Esophagus muscularis mucosa (tissue), 3 donors: Measurements from ENCODE around the gene RXRA.
A peak's percentile ranks its signal among the peaks of the same experiment; 100 is the strongest.

Experiments
- CTCF ChIP-seq, 3 experiments: fragments of 200-600 bp in 2 of 3; fragments of 450-650 bp in 1 of 3; sonication (generic) in 2 of 3; IDR thresholded peaks; one replicate each; pipeline ENCODE4 v1.5.1; 2017 to 2019; ENCODE audit warnings: antibody characterized with exemption in 3 of 3, mild to moderate bottlenecking in 2 of 3, moderate library complexity in 1 of 3
- POLR2A ChIP-seq: fragments of 450-650 bp; IDR thresholded peaks from one replicate; pipeline ENCODE4 v1.6.1; 2017; ENCODE audit warnings: antibody characterized with exemption, moderate library complexity, mild to moderate bottlenecking, low read depth
- POLR2AphosphoS5 ChIP-seq, 2 donors: sonication (generic); formaldehyde crosslinking; IDR thresholded peaks; one replicate each; pipeline ENCODE4 v1.6.1; 2017; ENCODE audit warnings: antibody characterized with exemption in 2 of 2

GRCh38 chr9:134386951-134387831, 60.9 kb downstream of the RXRA start:
- no peak for TF ChIP-seq CTCF (IDR thresholded peaks at IDR 0.05)
- peak; percentile 70 to 74 for TF ChIP-seq POLR2AphosphoS5 (IDR thresholded peaks at IDR 0.05)
- no peak for TF ChIP-seq POLR2A
